Stomach (tissue), 9 donors: ENCODE data around the gene OR51B5. TPM values are rescaled to one million over a fixed set of nuclear protein-coding genes. Genes with fewer than 3 reads are reported as not detected.
"Not testable (repeated sequence)": the region's sequence is repeated elsewhere in the genome, so short reads cannot be mapped to it uniquely, and the experiment has no call there.

ENCODE experiments used
- DNase-seq, 2 donors: peaks; one replicate each; pipeline versions ENCODE4 v3.0.0 to v3.0.0-alpha.2; 2013 to 2019
- H3K27ac ChIP-seq, 5 donors: fragments of 200-600 bp in 4 of 5; sonication (generic) in 4 of 5; one replicate each; pipeline ENCODE4 v1.5.1; 2013 to 2019; ENCODE audit warnings: mild to moderate bottlenecking in 1 of 5, moderate library complexity in 1 of 5
- H3K27me3 ChIP-seq, 3 donors: fragments of 200-600 bp; sonication (generic); one replicate each; pipeline ENCODE4 v1.5.1; 2017 to 2019; ENCODE audit warnings: mixed run types in 1 of 3
- H3K36me3 ChIP-seq, 4 donors: fragments of 200-600 bp; sonication (generic); 1 replicate in 3 of 4; 2 replicates in 1 of 4; pipeline ENCODE4 v1.5.1; 2016 to 2019
- H3K4me1 ChIP-seq, 4 donors: fragments of 200-600 bp; sonication (generic); one replicate each; pipeline ENCODE4 v1.5.1; 2016 to 2019
- H3K4me3 ChIP-seq, 4 donors: fragments of 200-600 bp; sonication (generic) in 3 of 4; one replicate each; pipeline ENCODE4 v1.5.1; 2016 to 2019; ENCODE audit warnings: mild to moderate bottlenecking in 1 of 4
- H3K9me3 ChIP-seq, 4 donors: fragments of 200-600 bp; sonication (generic); one replicate each; pipeline ENCODE4 v1.5.1; 2016 to 2019
- CTCF ChIP-seq, 7 experiments: fragments of 450-650 bp in 4 of 7; fragments of 200-600 bp in 3 of 7; sonication (generic) in 3 of 7; IDR thresholded peaks; one replicate each; pipeline ENCODE4 v1.5.1; 2016 to 2019; ENCODE audit warnings: antibody characterized with exemption in 7 of 7, control low read depth in 2 of 7, mild to moderate bottlenecking in 1 of 7
- EP300 ChIP-seq: sonication (generic); formaldehyde crosslinking; IDR thresholded peaks from one replicate; pipeline ENCODE4 v1.6.1; 2017; ENCODE audit warnings: antibody characterized with exemption
- POLR2A ChIP-seq, 4 donors: fragments of 450-650 bp; IDR thresholded peaks; one replicate each; pipeline ENCODE4 v1.6.1; 2016; ENCODE audit warnings: antibody characterized with exemption in 4 of 4, control low read depth in 2 of 4, mild to moderate bottlenecking in 1 of 4, moderate library complexity in 1 of 4
- POLR2AphosphoS5 ChIP-seq, 3 donors: sonication (generic); formaldehyde crosslinking; IDR thresholded peaks; one replicate each; pipeline ENCODE4 v1.6.1; 2016; ENCODE audit warnings: antibody characterized with exemption in 3 of 3
- WGBS, 5 donors: extraction: QIAGEN DNeasy Blood & Tissue Kit in 3 of 5; methylation state at CpG; one replicate each; pipeline versions ENCODE4 v1.1.5 to v1.1.7; 2013 to 2018; 5-methylcytosine and 5-hydroxymethylcytosine counted together
- intact Hi-C: fragments of 100-400 bp; cut with DNase I; formaldehyde crosslinking; loops from one replicate; pipeline ENCODE4 v1.15.1; 2023; ENCODE audit warnings: low total_unique reads
- polyA plus RNA-seq, 3 donors: library from polyadenylated mRNA; stranded (reverse); fragments of 200-250 nt; gene quantifications; one replicate each; pipeline ENCODE4 v1.2.3, GENCODE V29; 2013
- total RNA-seq, 5 donors: library from RNA; depleted of rRNA; stranded (reverse); fragments of >200 nt; gene quantifications; one replicate each; pipeline versions ENCODE4 v1.1.0 to v1.2.3, GENCODE V29; 2014 to 2016
- donor health status: healthy with polysubstance abuse.
- donor health status: Bipolar disorder and iron deficiency.
- donor health status: healthy.

The OR51B5 gene
- total and polyA plus RNA-seq, 8 donors: 0.92 to 1.2 TPM; not detected in 6

GRCh38 chr11:5366856-5367255 lies 23.5 kb upstream of the OR51B5 start:
- Histone ChIP-seq H3K36me3 (no peaks in the 10 kb centered on the region), H3K9me3 (no peaks in the 10 kb centered on the region), H3K4me1 (no peaks in the 10 kb centered on the region), H3K4me3 (no peak overlapping the region), H3K27me3 (no peaks in the 10 kb centered on the region), H3K27ac (no peak overlapping the region)
- intact Hi-C loops: no loop called here
- 12 to 91% (median 58%) methylated on average over 1 of the region's 1 CpG for WGBS, 5 donors
- TF ChIP-seq POLR2A (IDR thresholded peaks at IDR 0.05) (no peak), EP300 (no peak), POLR2AphosphoS5 (IDR thresholded peaks at IDR 0.05) (no peak), CTCF (IDR thresholded peaks at IDR 0.05) (no peak)
- no peak for DNase-seq

GRCh38 chr11:5366365-5366764 lies 23.0 kb upstream of the OR51B5 start:
- H3K4me1 ChIP-seq, H3K27me3 ChIP-seq, H3K9me3 ChIP-seq, H3K36me3 ChIP-seq, intact Hi-C loops, H3K4me3 ChIP-seq, DNase-seq, H3K27ac ChIP-seq: not testable (repeated sequence)
- 78 to 95% (median 87%) methylated on average over 6 of the region's 6 CpGs for WGBS, 5 donors

- H3K36me3 ChIP-seq: no peaks in the 10 kb centered on the region
- TF ChIP-seq POLR2A (IDR thresholded peaks at IDR 0.05) (no peak), CTCF (IDR thresholded peaks at IDR 0.05) (no peak), POLR2AphosphoS5 (IDR thresholded peaks at IDR 0.05) (no peak), EP300 (no peak)
- H3K27ac ChIP-seq: no peak overlapping the region
- 38 to 65% (median 54%) methylated on average over 2 of the region's 2 CpGs for WGBS, 5 donors
- no peaks in the 10 kb centered on the region for H3K4me1 ChIP-seq
- no peaks in the 10 kb centered on the region for H3K9me3 ChIP-seq
- intact Hi-C loops: no loop called here
- DNase-seq: no peak
- H3K4me3 ChIP-seq: no peak overlapping the region
- H3K27me3 ChIP-seq: no peaks in the 10 kb centered on the region
Observed at GRCh38 chr11:5364214-5364613, 20.9 kb upstream of the OR51B5 start.

GRCh38 chr11:5363679-5364078 lies 20.4 kb upstream of the OR51B5 start:
- Histone ChIP-seq H3K4me1 (no peaks in the 10 kb centered on the region), H3K9me3 (no peaks in the 10 kb centered on the region), H3K27me3 (no peaks in the 10 kb centered on the region), H3K27ac (no peak overlapping the region), H3K36me3 (no peaks in the 10 kb centered on the region), H3K4me3 (no peak overlapping the region)
- no peak for DNase-seq
- WGBS, 5 donors: 79 to 95% (median 93%) methylated on average over 1 of the region's 1 CpG
- intact Hi-C loops: no loop called here
- TF ChIP-seq EP300 (no peak), CTCF (IDR thresholded peaks at IDR 0.05) (no peak), POLR2AphosphoS5 (IDR thresholded peaks at IDR 0.05) (no peak), POLR2A (IDR thresholded peaks at IDR 0.05) (no peak)

GRCh38 chr11:5362017-5362625 lies 18.8 kb upstream of the OR51B5 start:
- Histone ChIP-seq H3K27ac (no peak overlapping the region), H3K27me3 (no peaks in the 10 kb centered on the region), H3K4me3 (no peak overlapping the region), H3K9me3 (no peaks in the 10 kb centered on the region), H3K4me1 (no peaks in the 10 kb centered on the region), H3K36me3 (no peaks in the 10 kb centered on the region)
- TF ChIP-seq EP300 (no peak), CTCF (IDR thresholded peaks at IDR 0.05) (no peak), POLR2AphosphoS5 (IDR thresholded peaks at IDR 0.05) (no peak), POLR2A (IDR thresholded peaks at IDR 0.05) (no peak)
- DNase-seq: no peak
- intact Hi-C loops: no loop called here
- WGBS, 5 donors: 52 to 67% (median 58%) methylated on average over 3 of the region's 3 CpGs

GRCh38 chr11:5356031-5356430 lies 12.7 kb upstream of the OR51B5 start:
- H3K9me3 ChIP-seq, H3K36me3 ChIP-seq, intact Hi-C loops, H3K27me3 ChIP-seq, H3K4me3 ChIP-seq, H3K27ac ChIP-seq, H3K4me1 ChIP-seq, DNase-seq: not testable (repeated sequence)
- 77 to 85% (median 84%) methylated on average over 4 to 5 of the region's 5 CpGs for WGBS, 5 donors
